HG03558 (cell line): Measurements from ENCODE around the gene HK1.
"Not testable (repeated sequence)": the region's sequence is repeated elsewhere in the genome, so short reads cannot be mapped to it uniquely, and the experiment has no call there.

ENCODE experiments used
- ATAC-seq: cut with Tn5 transposase; IDR thresholded peaks from one replicate; pipeline ENCODE4 v1.9.1; 2021; ENCODE audit warnings: moderate number of reproducible peaks; ENCODE audit not compliant: unreplicated experiment; ENCODE audit errors: extremely low read depth

The HK1 gene

DNA sequence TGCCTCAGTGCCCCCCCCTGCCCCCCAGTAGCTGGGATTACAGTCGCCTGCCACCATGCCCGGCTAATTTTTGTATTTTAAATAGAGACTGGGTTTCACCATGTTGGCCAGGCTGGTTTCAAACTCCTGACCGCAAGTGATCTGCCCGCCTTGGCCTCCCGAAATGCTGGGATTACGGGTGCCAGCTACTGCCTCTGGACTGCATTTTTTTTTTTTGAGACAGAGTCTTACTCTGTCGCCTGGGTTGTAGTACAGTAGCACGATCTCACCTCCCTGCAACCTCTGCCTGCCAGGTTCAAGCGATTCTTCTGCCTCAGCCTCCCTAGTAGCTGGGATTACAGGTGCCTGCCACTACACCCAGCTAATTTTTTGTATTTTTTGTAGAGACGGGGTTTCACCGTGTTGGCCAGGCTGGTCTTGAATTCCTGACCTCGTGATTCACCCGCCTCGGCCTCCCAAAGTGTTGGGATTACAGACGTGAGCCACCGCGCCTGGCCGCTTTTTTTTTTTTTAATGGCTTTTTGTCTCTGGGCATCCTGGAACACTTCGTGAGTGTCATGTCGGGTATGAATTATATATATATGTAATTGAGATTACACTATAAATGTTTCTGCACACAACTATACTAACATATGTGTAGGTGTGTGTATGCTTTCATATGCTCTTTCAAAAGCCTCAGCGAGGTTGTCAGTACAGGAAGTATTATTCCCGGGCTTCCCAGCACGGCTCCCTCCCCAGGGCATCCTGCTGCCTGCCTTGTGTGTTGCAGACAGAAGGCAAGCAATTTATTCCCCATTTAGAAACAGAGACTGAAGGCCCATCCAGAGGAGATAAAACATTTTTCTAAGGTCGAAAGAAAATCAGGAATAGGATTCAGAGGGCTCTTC is 47.6 kb downstream of the HK1 start:
- not testable (repeated sequence) for ATAC-seq

DNA sequence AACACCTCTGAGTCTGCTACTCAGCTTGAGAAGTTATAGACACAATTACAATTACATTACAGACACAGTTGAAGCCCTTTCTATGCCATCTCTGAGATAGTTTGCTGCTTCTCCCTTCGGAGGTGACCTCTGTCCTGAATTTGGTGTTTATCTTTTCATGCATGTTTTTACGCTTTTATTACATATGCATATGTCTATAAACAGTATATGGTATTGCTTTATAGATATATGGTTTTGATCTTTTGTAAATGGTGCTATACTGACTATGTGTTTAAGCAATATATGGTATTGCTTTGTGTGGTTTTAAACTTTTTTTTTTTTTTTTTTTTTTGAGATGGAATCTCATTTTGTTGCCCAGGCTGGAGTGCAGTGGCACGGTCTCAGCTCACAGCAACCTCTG is 48.4 kb downstream of the HK1 start:
- no peak for ATAC-seq

GRCh38 chr10:69327463-69328379 is 49.4 kb downstream of the HK1 start:
- no peak for ATAC-seq

GRCh38 chr10:69328380-69328735 is 50.1 kb downstream of the HK1 start:
- ATAC-seq: no peak

DNA sequence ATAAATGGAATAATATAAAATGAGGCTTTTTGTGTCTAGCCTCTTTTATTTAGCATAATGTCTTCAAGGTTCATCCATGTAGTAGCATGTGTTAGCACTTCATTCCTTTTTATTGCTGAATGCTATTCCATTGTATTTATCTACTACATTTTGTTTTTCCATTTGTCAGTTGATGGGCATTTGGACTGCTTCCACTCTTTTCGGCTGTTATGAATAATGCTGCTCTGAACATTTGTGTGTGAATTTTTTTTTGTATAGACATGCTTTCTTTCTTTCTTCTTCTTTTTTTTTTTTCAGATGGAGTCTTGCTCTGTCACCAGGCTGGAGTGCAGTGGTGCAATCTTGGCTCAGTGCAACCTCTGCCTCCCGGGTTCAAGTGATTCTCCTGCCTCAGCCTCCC is 50.6 kb downstream of the HK1 start:
- ATAC-seq: not testable (repeated sequence)

DNA sequence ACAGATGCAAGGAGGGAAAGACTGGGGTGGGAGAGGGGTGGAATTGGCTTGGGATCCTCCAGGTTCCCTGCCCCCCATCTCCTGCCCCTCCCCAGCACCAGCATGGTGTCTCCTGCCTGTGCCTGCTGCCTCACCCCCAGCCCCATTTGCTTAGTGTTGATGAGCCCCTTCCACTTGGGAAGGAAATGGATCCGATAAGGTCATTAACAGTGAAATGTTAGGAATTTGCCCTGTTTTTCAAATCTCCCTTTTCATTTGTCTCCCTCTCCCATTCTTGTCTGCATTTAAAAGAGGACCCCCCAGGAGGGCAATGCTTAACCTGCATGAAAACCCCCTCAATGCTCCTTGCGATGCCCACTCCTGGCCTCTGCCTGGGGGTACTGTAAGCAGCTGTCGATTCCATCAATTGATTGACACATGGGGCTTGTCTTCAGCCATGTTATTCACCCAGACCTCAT is 51.5 kb downstream of the HK1 start:
- ATAC-seq: no peak

DNA sequence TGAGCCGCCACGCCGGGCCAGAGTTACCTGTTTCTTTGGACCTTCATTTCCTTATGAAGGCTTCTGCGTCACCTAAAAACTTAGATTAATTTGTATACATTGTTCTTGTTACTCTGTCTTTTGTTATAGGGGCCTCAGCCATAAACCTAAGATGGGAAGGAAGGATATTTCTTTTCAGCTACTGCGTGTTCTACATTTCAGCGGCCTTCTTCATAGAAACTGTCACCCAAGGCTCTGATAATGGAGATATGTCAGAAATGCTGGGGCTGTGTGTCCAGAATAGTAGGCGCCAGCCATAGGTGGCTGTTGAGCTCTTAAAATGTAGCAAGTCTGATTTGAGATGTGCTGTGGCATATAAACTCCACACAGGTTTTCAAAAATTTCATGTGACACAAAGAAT is 52.9 kb downstream of the HK1 start:
- ATAC-seq: no peak

- ATAC-seq: no peak
Measured at GRCh38 chr10:69332278-69333010, 54.1 kb downstream of the HK1 start.

- no peak for ATAC-seq
Measured at GRCh38 chr10:69333205-69333604, 54.9 kb downstream of the HK1 start.

- not testable (repeated sequence) for ATAC-seq
Measured at GRCh38 chr10:69333865-69334301, 55.6 kb downstream of the HK1 start.

DNA sequence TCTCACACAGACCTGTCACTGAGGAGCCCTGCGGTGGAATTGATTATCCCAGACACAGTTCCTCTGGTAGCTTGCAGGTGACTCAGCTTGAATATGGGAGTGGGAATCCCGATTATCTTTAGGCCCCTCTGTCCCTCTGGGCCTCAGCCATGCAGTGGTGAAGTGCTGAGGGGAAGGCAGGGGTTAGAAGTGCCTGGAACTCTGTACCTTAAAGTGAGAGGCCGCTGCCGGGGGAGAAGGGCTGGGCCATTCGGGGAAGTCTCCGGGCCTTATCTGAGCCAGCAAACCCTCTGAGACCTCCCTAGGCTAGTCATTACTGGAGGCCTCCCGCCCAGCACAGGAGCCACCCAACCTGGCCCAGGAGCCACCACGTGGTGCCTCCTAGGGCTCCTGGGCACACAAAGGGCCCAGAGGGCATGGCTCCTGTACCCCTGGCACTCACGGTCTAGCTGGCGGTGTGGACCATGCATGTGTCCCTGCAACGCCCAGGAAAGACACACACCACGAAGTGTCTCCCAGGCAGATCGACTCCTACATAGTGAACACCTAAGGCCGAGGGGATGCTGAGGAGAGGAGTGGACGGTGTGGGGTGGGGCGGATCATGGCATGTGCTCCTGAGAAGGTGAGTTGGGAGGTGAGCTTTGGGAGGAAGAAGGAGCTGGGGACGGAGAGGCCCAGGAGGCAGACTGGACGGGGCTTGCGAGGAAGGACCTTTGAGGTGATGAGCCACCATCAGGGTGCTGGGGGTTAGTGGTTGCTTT is 56.2 kb downstream of the HK1 start:
- ATAC-seq: no peak

DNA sequence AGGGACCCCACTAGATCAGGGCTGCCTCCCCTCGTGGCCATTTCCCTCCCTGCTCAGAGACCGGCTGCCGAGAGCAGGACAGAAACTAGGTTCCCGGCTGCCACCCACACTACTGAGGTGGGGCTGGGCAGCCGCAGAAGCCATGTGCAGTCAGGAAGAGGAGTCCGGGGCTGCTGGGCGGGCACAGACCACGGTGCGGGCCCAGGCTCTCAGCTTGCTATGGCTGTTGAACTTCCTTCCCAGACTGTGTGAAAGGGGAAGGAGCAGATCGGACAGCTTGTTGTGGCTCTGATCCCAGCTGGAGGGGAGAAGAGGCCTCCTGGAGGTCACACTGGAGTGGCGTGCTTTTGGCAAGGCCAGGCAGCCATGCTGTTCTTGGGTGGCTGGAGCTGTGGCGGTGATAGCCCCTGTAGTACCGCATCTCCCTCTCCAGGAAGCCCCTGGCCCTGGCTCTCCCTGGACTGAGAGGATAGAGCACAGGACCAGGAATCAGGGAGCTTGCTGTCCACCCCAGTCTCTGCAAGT is 56.8 kb downstream of the HK1 start:
- ATAC-seq: no peak

- no peak for ATAC-seq
Measured at GRCh38 chr10:69335613-69336012, 57.3 kb downstream of the HK1 start.

GRCh38 chr10:69336952-69337295 is 58.6 kb downstream of the HK1 start:
- ATAC-seq: no peak

DNA sequence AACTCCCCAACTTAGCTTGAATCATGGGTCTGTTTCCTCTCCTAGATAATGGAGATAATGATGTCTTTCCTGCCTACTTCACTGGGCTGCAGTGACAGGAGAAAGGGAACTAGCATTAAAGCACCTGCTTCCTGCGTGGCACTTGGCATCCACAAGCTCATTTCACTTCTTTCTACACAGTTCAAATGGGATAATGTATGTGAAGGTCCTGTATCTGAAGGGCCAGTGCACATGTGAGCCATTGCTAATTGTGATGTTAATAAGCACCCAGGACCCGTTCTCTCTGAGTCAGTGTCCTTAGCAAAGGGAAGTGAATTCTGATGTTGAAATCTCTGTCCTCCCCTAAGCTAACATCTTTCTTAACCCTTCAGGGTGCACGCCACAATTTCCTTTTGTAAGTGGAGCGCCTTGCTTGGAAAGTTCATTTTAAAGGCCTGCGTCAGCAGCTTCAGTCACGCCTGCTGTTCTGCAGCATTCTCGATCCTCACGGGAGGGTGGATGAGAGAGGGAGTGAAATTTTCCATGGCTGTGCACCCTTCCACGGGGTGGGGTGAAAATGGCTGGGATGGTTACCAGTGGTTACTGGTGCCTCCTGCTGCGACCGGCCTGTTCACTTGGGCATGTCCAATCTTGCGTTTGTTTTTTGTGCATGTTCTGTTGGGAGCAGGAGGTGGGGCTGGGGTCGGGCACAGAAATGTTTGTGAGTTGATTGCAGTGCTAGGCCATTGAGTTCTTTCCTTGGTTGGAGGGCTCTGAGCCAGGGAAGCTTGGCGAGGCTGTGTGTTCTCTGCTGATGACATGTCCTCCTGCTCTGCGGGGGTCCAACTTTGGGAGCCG is 59.2 kb downstream of the HK1 start:
- no peak for ATAC-seq

GRCh38 chr10:69338133-69338456 is 59.8 kb downstream of the HK1 start:
- no peak for ATAC-seq

- ATAC-seq: no peak
Measured at GRCh38 chr10:69338547-69339450, 60.5 kb downstream of the HK1 start.

DNA sequence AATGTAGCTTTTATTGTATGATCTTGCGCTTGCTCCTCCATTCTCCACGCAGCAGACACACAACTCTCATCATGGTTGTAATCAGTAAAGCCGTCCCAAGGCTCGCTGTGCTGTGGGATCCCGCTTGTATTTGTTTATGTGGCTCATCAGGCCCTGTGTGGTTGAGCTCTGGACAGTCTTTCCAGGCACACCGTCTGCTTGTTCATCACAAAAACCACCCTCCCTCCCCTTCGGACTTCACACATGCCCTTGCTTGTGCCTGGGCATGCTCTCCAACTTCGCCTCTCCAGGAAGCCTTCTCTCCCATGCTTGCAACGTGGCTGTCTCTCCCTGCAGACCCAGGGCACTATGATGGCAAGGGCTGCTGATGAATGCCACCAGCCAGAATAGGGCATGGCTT is 62.4 kb downstream of the HK1 start:
- ATAC-seq: no peak
